Ramos (cell line): ENCODE results near the gene CEACAM16.

ENCODE experiments used
- in situ Hi-C: fragments of 300-500 bp; cut with MboI; formaldehyde crosslinking; loops from one replicate; pipeline ENCODE4 v1.14.3; 2022; ENCODE audit warnings: low sequenced_read_pairs; ENCODE audit not compliant: unreplicated experiment

CEACAM16 gene

GRCh38 chr19:44722131-44723121 lies 23.5 kb downstream of the CEACAM16 start:
- in situ Hi-C loops = loop anchor here (5.0 kb wide), 1 partner anchor 50 kb away; no protein-coding TSS in a partner anchor

GRCh38 chr19:44723299-44723951 lies 24.5 kb downstream of the CEACAM16 start:
- in situ Hi-C loops = loop anchor here (5.0 kb wide), 1 partner anchor 49 kb away; no protein-coding TSS in a partner anchor

DNA sequence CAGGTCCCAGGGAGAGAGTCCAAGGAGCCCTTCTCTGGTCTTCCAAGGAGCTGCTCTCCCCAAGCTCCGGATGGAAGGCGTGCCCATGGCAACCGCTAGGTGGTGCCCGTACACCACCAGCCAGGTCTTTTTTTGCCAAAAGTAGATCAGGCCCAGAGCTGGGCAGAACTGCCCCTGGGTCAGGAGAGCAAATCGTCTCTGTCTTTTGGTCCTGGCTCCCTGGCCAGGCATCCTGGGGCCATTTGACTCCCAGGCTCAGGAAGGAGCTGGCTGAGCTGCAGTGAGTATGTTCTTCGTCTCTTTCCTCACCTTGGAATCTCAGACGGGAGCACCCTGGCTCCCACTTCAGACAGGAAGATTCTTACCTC lies 25.0 kb downstream of the CEACAM16 start:
- in situ Hi-C loops = loop anchor here (5.0 kb wide), 1 partner anchor 48 kb away; no protein-coding TSS in a partner anchor

- in situ Hi-C loops = no loop called here
These were observed 26.3 kb downstream of the CEACAM16 start for GRCh38 chr19:44725251-44725650.

- in situ Hi-C loops = no loop called here
These were observed 26.7 kb downstream of the CEACAM16 start for GRCh38 chr19:44725684-44726083.

GRCh38 chr19:44726465-44726864 lies 27.5 kb downstream of the CEACAM16 start:
- in situ Hi-C loops = no loop called here

DNA sequence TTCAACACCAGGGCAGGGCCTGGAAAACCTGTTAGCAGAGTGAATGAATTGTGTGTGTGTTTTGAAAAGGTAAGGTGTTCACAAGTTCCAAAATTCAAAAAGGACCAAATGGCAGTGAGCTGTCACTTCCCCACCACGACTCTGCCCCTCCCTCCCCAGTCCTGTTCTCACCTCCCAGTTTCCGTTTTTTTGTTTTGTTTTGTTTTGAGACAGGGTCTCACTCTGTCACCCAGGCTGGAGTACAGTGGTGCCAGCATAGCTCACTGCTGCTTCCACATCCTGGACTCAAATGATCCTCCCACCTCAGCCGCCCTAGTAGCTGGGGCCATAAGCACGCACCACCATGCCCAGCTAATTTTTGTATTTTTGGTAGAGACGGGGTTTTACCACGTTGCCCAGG lies 29.2 kb downstream of the CEACAM16 start:
- in situ Hi-C loops = no loop called here

DNA sequence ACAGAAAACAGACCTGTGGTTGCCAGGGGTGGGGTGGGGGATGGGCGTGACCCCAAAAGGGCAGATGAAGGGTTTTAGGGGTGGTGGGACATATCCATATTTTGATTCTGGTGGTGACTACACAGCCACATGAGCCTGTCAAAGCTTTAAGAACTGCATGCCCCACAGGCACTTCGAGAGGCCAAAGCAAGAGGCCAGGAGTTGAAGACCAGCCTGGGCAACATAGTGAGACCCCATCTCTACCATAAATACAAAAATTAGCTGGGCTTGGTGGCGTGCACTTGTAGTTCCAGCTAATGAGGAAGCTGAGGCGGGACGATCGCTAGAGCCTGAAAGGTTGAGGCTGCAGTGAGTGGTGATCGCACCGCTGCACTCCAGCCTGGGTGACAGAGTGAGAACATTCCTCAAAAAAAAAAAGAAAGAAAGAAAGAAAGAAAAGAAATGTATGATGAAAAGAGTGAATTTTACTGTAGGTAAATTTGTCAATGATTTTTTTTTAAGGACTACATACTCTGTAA lies 30.6 kb downstream of the CEACAM16 start:
- in situ Hi-C loops = no loop called here

DNA sequence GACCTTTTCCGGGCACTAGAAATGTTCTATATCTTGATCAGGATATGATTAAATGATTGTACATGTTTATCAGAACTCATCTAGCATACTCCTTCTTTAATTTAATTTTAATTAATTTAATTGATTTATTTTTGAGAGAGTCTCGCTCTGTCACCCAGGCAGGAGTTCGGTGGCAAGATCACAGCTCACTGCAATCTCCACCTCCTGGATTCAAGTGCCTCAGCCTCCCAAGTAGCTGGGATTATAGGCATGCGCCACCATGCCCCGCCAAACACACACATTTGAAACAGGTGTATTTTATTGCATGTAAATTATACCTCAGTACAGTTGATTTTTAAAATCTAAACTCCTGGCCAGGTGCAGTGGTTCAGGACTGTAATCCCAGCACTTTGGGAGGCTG lies 32.1 kb downstream of the CEACAM16 start:
- in situ Hi-C loops = no loop called here

DNA sequence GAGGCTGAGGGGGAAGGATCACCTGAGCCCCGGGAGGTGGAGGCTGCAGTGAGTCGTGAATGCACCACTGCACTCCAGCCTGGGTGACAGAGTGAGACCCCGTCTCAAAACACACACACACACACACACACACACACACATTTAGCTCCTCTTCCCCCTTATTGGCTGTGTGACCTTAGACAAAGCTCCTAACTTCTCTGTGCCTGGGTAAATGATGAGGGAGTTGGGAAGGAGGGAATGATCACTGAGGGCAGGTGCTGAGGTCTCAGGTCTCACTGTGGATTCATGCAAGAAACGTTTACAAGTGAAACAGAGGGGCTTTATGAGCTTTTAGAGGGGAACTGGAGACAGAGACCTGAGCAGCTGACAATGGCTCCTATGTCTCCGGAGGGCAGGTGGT lies 32.7 kb downstream of the CEACAM16 start:
- in situ Hi-C loops = no loop called here

GRCh38 chr19:44732235-44733014 lies 33.5 kb downstream of the CEACAM16 start:
- in situ Hi-C loops = no loop called here

GRCh38 chr19:44734357-44734756 lies 35.4 kb downstream of the CEACAM16 start:
- in situ Hi-C loops = no loop called here

DNA sequence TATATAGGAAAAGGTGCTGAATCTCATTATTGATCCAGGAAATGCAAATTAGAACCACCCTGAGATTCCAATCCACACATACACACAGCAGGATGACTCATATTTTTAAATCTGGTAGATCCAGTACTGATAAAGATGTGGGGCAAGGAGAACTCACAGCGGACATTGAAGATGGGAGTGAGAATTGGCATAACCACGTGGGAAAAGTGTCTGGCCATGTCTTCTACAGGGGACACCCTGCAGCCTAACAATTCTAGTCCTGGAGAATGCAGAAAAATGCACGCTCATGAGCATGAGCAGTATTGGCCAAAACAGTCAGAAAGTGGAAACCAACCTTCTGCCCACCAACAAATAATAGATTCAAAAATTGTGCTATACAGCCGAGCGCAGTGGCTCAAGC lies 36.1 kb downstream of the CEACAM16 start:
- in situ Hi-C loops = no loop called here

GRCh38 chr19:44737238-44738071 lies 38.5 kb downstream of the CEACAM16 start:
- in situ Hi-C loops = no loop called here

DNA sequence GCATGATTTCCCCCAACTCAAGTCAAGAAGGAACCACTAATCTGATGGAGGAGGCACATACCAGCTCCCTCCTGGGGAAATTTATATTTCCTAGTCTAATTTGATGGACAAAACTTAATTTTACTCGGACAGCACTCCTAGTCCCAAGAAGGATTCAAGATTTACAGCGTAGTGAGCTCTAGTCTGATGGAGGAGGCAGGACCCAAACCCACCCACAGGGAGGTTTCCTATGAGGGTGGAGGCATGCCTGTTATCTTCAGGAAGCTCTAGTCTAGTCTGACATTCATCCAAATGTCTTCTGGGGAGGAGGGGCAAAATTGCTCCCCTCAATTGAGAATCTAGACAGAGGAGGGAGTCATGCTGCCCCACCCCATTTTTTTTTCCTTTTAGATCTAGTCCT lies 39.2 kb downstream of the CEACAM16 start:
- in situ Hi-C loops = no loop called here

DNA sequence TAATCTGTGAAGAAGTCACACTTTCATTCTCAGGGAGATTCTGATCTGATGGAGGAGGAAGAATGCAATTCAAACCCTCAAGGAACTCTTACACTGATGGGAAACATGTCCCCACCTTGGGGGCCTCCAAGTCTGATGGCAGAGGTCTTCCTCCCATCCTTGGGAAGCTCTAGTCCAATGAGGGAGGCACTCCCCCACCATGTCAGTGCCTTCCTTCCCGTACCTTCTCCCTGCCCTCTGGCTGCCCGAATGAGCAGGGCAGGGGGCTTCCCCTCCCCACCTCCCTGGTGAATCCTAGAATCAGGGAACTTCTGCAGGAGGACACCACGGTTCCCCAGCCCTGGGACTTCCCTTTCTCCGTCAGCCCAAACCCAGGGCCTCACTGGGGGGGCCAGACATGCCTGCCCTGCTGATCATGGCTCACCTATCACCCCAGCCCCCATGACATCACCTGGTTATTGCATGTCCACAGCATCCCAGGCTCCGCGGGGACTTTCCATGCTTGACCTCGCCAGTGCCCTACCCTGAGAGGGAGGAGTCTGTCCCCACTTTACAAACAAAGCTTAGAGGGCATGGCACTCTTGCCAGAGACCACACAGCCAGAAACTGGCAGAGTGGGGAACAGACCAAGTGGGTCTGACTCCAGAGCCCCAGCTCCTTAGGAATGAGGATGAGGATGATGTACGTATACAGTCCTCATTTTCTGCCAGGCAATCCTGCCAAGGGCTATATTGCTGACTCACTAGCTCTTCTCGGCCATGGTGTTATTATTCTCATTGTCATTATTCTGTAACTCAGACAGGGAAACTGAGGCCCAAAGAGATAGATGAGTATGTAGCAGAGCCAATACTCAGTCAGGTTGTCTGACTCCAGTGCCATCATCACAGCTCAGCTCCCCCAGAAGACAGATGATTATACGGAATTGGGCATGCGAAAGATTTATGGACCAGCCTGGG lies 39.9 kb downstream of the CEACAM16 start:
- in situ Hi-C loops = no loop called here

DNA sequence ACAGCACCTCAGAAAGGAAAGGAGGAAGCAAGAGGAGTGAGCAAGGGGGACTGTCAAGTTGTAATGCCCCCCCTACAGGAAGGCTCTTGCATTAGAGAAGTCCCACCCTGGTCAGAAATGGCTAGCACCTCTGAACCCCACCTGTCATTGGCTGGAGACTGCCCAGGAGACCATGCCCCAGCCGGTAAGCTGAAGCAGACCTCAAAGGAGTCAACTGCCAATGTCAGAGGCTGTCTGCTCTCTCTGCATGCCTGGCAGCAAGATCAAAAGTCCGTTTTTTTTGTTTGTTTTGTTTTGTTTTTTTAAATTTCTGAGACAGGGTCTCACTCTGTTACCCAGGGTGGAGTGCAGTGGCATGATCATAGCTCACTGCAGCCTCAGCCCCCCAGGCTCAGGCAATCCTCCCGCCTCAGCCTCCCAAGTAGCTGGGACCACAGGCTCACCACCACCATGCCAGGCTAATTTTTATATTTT lies 41.4 kb downstream of the CEACAM16 start:
- in situ Hi-C loops = no loop called here

DNA sequence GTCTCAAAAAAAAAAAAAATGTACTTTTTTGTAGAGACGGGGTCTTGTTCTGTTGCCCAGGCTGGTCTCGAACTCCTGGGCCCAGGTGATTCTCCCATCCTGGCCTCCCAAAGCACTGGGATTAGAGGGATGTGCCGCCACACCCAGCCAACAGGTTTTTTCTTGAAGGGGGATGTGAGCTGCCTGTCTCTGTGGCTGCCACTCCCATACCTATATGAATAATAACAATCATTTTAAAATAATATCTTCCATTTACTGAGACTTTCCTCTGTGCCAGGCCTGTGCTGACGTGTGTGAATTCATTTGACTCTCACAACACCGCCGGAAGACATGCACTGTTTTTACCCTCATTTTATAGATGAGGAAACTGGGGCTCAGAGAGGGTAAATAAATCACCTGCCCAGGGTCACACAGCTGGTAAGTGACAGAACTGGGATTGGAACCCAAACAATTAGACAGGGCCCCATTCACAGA lies 42.3 kb downstream of the CEACAM16 start:
- in situ Hi-C loops = no loop called here
